T-helper 1 cell treated with Interleukin-12 subunit alpha and Interleukin-12 subunit beta and Interleukin-4 antibody, amounts not matched to agents 30 μg/mL and 1 μg/mL, for 36 hours (primary cell): Measurements from ENCODE around the gene REPS2.
"Not testable (repeated sequence)": the region's sequence is repeated elsewhere in the genome, so short reads cannot be mapped to it uniquely, and the experiment has no call there.

ENCODE experiments used
- H3K27ac Mint-ChIP-seq: one replicate; pipeline ENCODE4 v1.8.0; 2021; ENCODE audit warnings: mild to moderate bottlenecking, mixed read lengths
- H3K27me3 Mint-ChIP-seq: one replicate; pipeline ENCODE4 v1.8.0; 2021; ENCODE audit warnings: low read depth, mixed read lengths
- H3K36me3 Mint-ChIP-seq: one replicate; pipeline ENCODE4 v1.8.0; 2021; ENCODE audit warnings: low read depth, mixed read lengths
- H3K4me1 Mint-ChIP-seq: one replicate; pipeline ENCODE4 v1.8.0; 2021; ENCODE audit warnings: low read depth, mixed read lengths
- H3K4me3 Mint-ChIP-seq: one replicate; pipeline ENCODE4 v1.8.0; 2021; ENCODE audit warnings: mild to moderate bottlenecking, moderate library complexity, mixed read lengths
- H3K9me3 Mint-ChIP-seq: one replicate; pipeline ENCODE4 v1.8.0; 2021; ENCODE audit warnings: mixed read lengths

Gene REPS2

DNA sequence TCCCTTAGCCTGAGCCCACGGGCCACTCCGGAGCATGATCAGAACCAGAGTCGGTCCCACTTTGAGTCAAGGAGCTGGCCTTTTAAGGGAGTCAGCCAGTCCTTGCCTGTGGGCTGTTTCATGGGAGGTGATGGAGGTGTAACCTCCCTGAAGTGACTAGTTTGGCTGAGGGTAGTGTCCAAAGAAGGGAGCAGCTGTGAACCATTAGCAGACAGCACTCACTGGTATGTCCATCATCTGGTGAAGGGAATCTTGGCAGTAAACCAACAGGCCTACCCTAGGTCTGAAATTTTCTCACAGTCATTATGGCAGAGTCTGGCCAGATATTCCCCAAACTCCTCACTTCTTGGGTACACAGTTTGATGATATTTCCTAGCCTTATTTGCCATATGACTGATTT, 12.3 kb upstream of the REPS2 start:
- Mint-ChIP-seq H3K9me3 (no peaks in the 10 kb centered on the region), H3K36me3 (no peaks in the 10 kb centered on the region), H3K4me1 (no peaks in the 10 kb centered on the region), H3K4me3 (no peak overlapping the region), H3K27me3 (peaks cover 5% of the 10 kb centered on the region), H3K27ac (no peak overlapping the region)

DNA sequence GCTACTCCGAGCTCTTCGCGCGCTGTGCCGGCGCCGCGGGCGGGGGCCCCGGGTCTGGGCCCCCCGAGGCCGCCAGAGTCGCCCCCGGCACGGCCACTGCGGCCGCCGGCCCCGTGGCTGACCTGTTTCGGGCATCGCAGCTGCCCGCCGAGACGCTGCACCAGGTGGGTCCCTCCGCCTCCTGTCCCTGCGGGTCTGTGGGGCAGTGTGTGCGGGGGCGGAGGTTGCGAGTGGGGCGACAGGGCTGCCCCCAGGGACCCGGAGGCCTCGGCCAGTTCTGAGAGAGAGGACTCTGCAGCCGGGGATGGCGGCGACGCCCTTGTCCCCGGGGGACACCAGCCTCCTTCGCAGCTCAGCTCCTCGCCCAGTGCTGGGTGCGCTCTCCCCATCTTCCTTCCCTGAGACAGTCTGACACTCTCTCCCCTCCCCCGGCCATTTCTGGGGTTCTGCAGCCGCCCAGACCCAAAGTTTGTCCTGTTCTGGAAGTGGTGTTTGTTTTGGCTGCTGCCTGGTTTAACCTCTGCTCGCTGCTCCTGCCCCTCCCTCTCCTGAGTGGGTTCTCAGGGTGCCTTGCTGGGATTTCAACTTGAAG, 609 bp downstream of the REPS2 start:
- peak overlapping the region; percentile 82 for H3K4me3 Mint-ChIP-seq
- peaks cover 22% of the 10 kb centered on the region for H3K27me3 Mint-ChIP-seq
- peaks cover 2% of the 10 kb centered on the region for H3K4me1 Mint-ChIP-seq
- no peaks in the 10 kb centered on the region for H3K36me3 Mint-ChIP-seq
- no peak overlapping the region for H3K27ac Mint-ChIP-seq
- H3K9me3 Mint-ChIP-seq: no peaks in the 10 kb centered on the region

- Mint-ChIP-seq H3K9me3 (no peaks in the 10 kb centered on the region), H3K36me3 (no peaks in the 10 kb centered on the region), H3K4me3 (no peak overlapping the region), H3K27ac (no peak overlapping the region), H3K27me3 (peaks cover 22% of the 10 kb centered on the region), H3K4me1 (peaks cover 2% of the 10 kb centered on the region)
These were observed 4.0 kb downstream of the REPS2 start for GRCh38 chrX:16950423-16950822.

- no peaks in the 10 kb centered on the region for H3K36me3 Mint-ChIP-seq
- no peaks in the 10 kb centered on the region for H3K9me3 Mint-ChIP-seq
- H3K27me3 Mint-ChIP-seq: peaks cover 9% of the 10 kb centered on the region
- H3K4me1 Mint-ChIP-seq: no peaks in the 10 kb centered on the region
- no peak overlapping the region for H3K27ac Mint-ChIP-seq
- H3K4me3 Mint-ChIP-seq: no peak overlapping the region
These were observed 7.3 kb downstream of the REPS2 start for GRCh38 chrX:16953606-16954211.

DNA sequence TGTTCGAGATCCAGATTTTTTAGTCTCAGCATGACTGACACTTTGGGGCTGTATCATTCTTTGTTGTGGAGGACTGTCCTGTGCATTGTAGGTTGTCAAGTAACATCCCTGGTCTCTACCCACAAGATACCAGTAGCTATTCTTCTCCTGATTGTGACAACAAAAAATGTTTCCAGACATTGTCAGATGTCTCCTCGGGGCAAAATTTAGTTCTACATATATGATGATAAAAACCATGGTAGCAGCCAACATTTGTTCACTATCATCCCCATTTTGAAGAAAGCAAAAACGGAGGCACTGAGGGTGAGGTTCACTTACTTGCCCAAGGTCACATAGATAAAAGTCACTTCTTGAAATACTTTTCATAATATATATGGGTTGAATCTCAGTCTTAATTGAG, 11.3 kb downstream of the REPS2 start:
- H3K4me1 Mint-ChIP-seq: no peaks in the 10 kb centered on the region
- H3K36me3 Mint-ChIP-seq: no peaks in the 10 kb centered on the region
- no peaks in the 10 kb centered on the region for H3K9me3 Mint-ChIP-seq
- no peak overlapping the region for H3K27ac Mint-ChIP-seq
- H3K27me3 Mint-ChIP-seq: no peaks in the 10 kb centered on the region
- H3K4me3 Mint-ChIP-seq: no peak overlapping the region

GRCh38 chrX:16958356-16958755, 11.9 kb downstream of the REPS2 start:
- Mint-ChIP-seq H3K4me1 (no peaks in the 10 kb centered on the region), H3K27ac (no peak overlapping the region), H3K9me3 (no peaks in the 10 kb centered on the region), H3K27me3 (no peaks in the 10 kb centered on the region), H3K4me3 (no peak overlapping the region), H3K36me3 (no peaks in the 10 kb centered on the region)

DNA sequence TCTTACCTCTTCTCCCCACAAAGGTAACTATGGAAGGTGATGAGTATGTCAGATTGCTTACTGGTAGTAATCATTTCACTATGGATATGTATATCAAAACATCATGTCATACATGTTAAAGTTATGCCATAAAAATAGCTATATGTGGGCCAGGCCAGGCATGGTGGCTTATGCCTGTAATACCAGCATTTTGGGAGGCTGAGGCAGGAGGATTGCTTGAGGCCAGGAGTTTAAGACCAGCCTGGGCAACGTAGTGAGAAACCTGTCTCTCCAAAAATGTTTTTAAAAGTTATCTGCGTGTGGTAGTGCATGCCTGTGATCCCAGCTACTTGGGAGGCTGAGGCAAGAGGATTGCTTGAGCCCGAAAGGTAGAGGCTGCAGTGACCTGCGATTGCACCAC, 16.2 kb downstream of the REPS2 start:
- H3K4me3 Mint-ChIP-seq, H3K36me3 Mint-ChIP-seq, H3K27ac Mint-ChIP-seq, H3K9me3 Mint-ChIP-seq, H3K27me3 Mint-ChIP-seq, H3K4me1 Mint-ChIP-seq: not testable (repeated sequence)

- H3K27ac Mint-ChIP-seq: no peak overlapping the region
- H3K36me3 Mint-ChIP-seq: no peaks in the 10 kb centered on the region
- H3K4me1 Mint-ChIP-seq: no peaks in the 10 kb centered on the region
- H3K4me3 Mint-ChIP-seq: no peak overlapping the region
- H3K27me3 Mint-ChIP-seq: no peaks in the 10 kb centered on the region
- H3K9me3 Mint-ChIP-seq: no peaks in the 10 kb centered on the region
These were observed 16.8 kb downstream of the REPS2 start for GRCh38 chrX:16963216-16963615.

DNA sequence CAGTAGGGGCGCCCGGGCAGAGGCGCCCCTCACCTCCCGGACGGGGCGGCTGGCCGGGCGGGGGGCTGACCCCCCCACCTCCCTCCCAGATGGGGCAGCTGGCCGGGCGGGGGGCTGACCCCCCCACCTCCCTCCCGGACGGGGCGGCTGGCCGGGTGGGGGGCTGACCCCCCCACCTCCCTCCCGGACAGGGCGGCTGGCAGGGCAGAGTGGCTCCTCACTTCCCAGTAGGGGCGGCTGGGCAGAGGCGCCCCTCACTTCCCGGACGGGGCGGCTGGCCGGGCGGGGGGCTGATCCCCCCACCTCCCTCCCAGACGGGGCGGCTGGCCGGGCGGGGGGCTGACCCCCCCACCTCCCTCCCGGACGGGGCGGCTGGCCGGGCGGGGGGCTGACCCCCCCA, 18.5 kb downstream of the REPS2 start:
- not testable (repeated sequence) for H3K4me1 Mint-ChIP-seq, H3K27me3 Mint-ChIP-seq, H3K27ac Mint-ChIP-seq, H3K4me3 Mint-ChIP-seq, H3K9me3 Mint-ChIP-seq, H3K36me3 Mint-ChIP-seq

DNA sequence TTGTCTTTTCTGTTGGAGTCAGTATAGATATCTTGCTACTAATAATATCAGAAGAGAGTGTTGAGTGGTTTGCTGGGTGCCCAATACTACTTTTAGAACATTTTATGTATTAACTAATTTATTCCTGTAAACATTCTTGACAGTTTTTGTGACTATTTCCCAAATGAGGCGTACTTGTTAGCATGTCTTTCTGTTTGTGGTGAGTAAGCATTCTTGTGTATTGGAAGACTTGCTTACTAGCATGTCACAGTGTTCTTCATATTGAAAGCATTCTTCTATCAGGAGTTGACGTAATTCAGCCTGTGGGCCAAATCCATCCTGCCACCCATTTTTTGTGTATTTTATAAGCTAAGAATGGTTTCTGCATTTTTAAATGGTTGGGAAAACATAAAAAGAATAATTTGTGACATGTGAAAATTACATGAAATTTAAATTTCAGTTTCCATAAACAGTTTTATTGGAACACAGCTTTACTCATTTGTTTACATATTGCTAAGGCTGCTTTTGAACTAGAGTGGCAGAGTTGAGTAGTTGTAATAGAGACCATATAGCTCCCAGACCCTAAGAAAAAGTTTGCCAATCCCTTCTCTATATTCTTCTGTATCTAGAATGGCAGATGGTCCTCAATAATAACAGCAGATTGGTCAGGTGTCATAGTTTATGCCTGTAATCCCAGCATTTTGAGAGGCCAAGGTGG, 20.4 kb downstream of the REPS2 start:
- Mint-ChIP-seq H3K27me3 (no peaks in the 10 kb centered on the region), H3K36me3 (no peaks in the 10 kb centered on the region), H3K27ac (no peak overlapping the region), H3K4me1 (no peaks in the 10 kb centered on the region), H3K9me3 (no peaks in the 10 kb centered on the region), H3K4me3 (no peak overlapping the region)

DNA sequence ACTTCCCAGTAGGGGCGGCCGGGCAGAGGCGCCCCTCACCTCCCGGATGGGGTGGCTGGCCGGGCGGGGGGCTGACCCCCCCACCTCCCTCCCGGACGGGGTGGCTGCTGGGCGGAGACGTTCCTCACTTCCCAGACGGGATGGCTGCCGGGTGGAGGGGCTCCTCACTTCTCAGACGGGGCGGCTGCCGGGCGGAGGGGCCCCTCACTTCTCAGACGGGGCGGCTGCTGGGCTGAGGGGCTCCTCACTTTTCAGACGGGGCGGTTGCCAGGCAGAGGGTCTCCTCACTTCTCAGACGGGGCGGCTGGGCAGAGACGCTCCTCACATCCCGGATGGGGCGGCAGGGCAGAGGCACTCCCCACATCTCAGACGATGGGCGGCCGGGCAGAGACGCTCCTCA, 22.3 kb downstream of the REPS2 start:
- H3K9me3 Mint-ChIP-seq, H3K27ac Mint-ChIP-seq, H3K4me3 Mint-ChIP-seq, H3K4me1 Mint-ChIP-seq, H3K36me3 Mint-ChIP-seq, H3K27me3 Mint-ChIP-seq: not testable (repeated sequence)

GRCh38 chrX:16970977-16971376, 24.5 kb downstream of the REPS2 start:
- no peaks in the 10 kb centered on the region for H3K36me3 Mint-ChIP-seq
- no peaks in the 10 kb centered on the region for H3K4me1 Mint-ChIP-seq
- H3K27me3 Mint-ChIP-seq: peaks cover 9% of the 10 kb centered on the region
- no peaks in the 10 kb centered on the region for H3K9me3 Mint-ChIP-seq
- H3K4me3 Mint-ChIP-seq: no peak overlapping the region
- H3K27ac Mint-ChIP-seq: no peak overlapping the region

- Mint-ChIP-seq H3K4me3 (no peak overlapping the region), H3K36me3 (no peaks in the 10 kb centered on the region), H3K27ac (no peak overlapping the region), H3K4me1 (no peaks in the 10 kb centered on the region), H3K27me3 (peaks cover 9% of the 10 kb centered on the region), H3K9me3 (no peaks in the 10 kb centered on the region)
These were observed 25.2 kb downstream of the REPS2 start for GRCh38 chrX:16971694-16972093.

DNA sequence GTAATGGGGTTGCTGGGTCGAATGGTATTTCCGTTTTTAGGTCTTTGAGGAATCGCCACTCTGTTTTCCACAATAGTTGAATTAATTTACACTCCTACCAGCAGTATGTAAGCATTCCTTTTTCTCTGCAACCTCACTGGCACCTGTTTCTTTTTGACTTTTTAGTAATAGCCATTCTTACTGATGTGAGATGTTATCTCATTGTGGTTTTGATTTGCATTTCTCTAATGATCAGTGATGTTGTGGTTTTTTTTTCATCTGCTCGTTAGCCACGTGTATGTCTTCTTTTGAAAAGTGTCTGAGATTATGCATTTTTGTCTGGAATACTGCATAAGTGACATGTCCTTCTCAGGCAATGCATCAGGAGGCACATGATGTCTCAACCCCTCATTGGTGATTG, 28.8 kb downstream of the REPS2 start:
- Mint-ChIP-seq H3K4me3 (no peak overlapping the region), H3K36me3 (no peaks in the 10 kb centered on the region), H3K9me3 (no peaks in the 10 kb centered on the region), H3K4me1 (no peaks in the 10 kb centered on the region), H3K27ac (no peak overlapping the region), H3K27me3 (peaks cover 9% of the 10 kb centered on the region)

DNA sequence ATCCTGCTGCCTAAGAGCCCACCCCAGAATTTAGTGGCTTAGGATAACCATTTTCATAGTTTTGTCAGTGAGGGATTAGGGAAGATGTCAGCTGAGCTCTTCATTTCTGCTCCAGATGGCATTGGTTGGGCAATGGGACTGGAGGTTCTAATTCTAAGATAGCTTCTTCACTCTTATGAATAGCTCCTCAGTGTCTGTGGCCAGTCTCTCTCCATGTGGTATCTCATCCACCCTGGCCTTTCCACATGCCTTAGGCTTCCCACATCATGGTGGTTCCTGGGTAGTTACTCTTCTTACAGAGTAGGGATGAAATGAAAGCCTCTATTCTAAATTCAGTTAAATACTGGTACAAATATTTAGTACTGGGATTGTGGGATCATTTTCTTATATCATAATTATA, 31.3 kb downstream of the REPS2 start:
- Mint-ChIP-seq H3K36me3 (no peaks in the 10 kb centered on the region), H3K27ac (no peak overlapping the region), H3K4me3 (no peak overlapping the region), H3K4me1 (no peaks in the 10 kb centered on the region), H3K27me3 (peaks cover 9% of the 10 kb centered on the region), H3K9me3 (no peaks in the 10 kb centered on the region)
